Hematopoietic multipotent progenitor cell treated with erythropoietin and hydrocortisone succinate and interleukin-3 and kit ligand, for 17 days (in vitro differentiated cells): ENCODE measurements around the gene CYP1A1.

Source experiments
- DNase-seq: peaks from one replicate; pipeline ENCODE4 v3.0.0-alpha.2; 2015; ENCODE audit warnings: low spot score

Gene CYP1A1

DNA sequence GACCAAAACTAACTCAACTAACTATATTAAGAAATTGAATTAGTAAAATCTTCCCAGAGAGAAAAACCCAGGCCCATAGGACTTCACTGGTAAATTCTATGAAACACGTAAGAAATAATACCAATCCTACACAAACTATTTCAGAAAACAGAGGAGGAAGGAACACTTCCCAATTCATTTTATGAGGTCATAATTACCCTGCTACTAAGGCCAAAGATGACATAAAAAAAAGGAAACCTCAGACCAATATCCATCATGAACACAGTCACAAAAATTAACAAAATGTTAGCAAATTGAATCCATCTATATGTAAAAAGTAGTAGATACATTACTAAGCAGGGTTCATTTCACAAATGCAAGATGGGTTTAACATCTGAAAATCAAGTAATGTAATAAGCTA, 33.0 kb downstream of the CYP1A1 start:
- DNase-seq = no peak

DNA sequence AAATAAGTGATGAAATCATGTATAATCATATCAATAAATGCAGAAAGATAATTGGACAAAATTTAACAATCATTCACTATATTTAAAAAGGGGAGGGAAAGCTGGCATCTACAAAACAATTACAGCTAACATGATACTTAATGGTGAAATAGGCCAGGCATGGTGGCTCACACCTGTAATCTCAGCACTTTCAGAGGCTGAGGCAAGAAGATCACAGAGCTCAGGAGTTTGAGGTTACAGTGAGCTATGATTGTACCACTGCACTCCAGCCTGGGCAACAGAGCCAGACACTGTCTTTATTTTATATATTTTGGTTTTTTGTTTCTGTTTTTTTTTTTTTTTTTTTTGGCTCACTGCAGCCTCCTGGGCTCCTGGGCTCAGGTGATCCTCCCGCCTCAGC, 41.6 kb downstream of the CYP1A1 start:
- no peak for DNase-seq

DNA sequence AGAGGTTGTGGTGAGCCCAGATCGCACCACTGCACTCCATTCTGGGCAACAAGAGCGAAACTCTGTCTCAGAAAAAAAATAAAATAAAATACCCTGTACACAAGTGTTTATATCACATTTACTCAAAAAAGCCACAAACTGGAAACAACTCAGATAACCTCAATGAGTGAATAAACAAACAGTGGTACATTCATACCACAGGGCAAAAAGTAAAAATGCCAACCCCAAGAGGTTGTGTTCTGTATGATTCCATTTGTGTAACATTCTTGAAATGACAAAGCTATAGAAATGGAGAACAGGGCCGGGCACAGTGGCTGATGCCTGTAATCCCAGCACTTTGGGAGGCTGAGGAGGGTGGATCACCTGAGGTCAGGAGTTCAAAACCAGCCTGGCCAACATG, 42.4 kb downstream of the CYP1A1 start:
- no peak for DNase-seq

DNA sequence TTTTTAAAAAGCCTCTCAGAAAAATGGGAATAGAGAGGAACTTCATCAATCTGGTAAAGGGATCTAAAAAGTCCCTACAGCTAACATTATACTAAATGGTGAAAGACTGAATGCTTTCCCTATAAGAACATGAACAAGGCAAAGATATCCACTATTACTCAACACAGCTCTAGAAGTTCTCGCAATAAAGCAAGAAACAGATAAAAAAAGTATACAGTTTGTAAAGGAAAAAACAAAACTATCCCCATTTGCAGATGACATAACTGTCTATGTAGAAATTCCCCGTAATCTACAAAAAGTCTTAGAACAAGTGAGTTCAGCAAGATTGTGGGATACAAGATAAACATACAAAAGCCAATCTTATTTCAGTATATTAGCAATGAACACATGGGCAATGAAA, 44.9 kb downstream of the CYP1A1 start:
- no peak for DNase-seq

DNA sequence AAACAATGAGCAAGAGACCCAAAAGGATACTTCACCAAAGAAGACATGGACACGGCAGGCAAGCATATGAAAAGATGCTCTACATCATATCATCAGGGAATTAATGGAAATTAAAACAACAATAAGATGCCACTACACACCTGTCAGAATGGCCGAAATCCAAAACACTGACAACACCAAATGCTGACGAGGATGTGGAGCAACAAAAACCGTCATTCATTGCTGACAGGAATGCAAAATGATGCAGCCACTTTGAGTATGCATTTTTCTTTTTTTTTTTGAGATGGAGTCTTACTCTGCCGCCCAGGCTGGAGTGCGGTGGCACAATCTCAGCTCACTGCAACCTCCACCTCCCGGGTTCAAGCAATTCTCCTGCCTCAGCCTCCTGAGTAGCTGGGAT, 48.5 kb downstream of the CYP1A1 start:
- no peak for DNase-seq

DNA sequence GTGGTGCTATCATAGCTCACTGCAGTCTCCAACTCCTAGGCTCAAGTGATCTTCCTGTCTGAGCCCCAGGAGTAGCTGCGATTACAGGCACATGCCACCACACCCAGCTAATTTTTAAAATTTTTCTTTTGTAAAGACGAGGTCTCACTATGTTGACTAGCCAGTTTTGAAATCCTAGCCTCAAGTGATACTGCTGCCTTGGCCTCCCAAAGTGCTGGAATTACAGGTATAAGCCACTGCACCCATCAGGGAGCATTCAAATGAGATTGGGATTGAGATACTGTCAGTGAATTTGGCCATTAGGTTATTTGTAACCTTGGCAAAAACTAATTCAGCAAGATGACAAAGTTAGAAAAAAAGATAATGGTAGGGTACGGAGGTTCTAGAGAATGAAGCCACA, 51.2 kb downstream of the CYP1A1 start:
- DNase-seq = no peak

DNA sequence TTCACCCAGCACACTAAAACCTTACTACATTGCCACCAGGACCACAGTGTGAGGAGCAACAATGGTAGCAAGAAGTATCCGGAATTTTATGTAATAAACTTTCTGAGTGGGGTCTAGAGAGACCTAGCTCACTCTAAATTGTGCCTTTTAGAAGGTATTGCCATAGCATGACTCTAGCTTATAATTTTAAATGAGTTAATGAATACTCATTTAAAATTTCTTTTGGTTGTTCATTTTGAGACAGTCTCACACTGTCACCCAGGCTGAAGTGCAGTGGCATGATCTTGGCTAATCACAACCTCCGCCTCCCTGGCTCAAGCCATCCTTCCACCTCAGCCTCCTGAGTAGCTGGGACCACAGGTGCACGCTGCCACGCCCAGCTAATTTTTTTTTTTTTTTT, 55.7 kb downstream of the CYP1A1 start:
- no peak for DNase-seq
